Measurements from ENCODE around the gene UNC5B.

Gene UNC5B

GRCh38 chr10:71314694-71315225, 102.4 kb downstream of the UNC5B start:
- DNase-seq (ENCODE audit: low read depth in 1 of 2, low spot score in 1 of 2): no peak

- no peak for DNase-seq (ENCODE audit: low read depth in 1 of 2, low spot score in 1 of 2)
These were observed 103.9 kb downstream of the UNC5B start for GRCh38 chr10:71316056-71316785.

GRCh38 chr10:71316786-71317160, 104.4 kb downstream of the UNC5B start:
- DNase-seq (ENCODE audit: low read depth in 1 of 2, low spot score in 1 of 2): no peak

GRCh38 chr10:71317739-71318138, 105.4 kb downstream of the UNC5B start:
- no peak for DNase-seq (ENCODE audit: low read depth in 1 of 2, low spot score in 1 of 2)

GRCh38 chr10:71319042-71319799, 106.9 kb downstream of the UNC5B start, which contains the start of gene SLC29A3:
TSS of gene SLC29A3 (plus strand) at chr10:71319259. CDS start at chr10:71319310, 51 bp downstream.
- DNase-seq (ENCODE audit: low read depth in 1 of 2, low spot score in 1 of 2): peak; percentile 73 to 79

- DNase-seq (ENCODE audit: low read depth in 1 of 2, low spot score in 1 of 2): no peak
These were observed 107.5 kb downstream of the UNC5B start for GRCh38 chr10:71319800-71320392.

GRCh38 chr10:71320592-71320991, 108.2 kb downstream of the UNC5B start:
- no peak for DNase-seq (ENCODE audit: low read depth in 1 of 2, low spot score in 1 of 2)

GRCh38 chr10:71321386-71321785, 109.0 kb downstream of the UNC5B start:
- DNase-seq (ENCODE audit: low read depth in 1 of 2, low spot score in 1 of 2): no peak

- no peak for DNase-seq (ENCODE audit: low read depth in 1 of 2, low spot score in 1 of 2)
These were observed 111.0 kb downstream of the UNC5B start for GRCh38 chr10:71323407-71323806.

- no peak for DNase-seq (ENCODE audit: low read depth in 1 of 2, low spot score in 1 of 2)
These were observed 112.4 kb downstream of the UNC5B start for GRCh38 chr10:71324743-71325142.

- DNase-seq (ENCODE audit: low read depth in 1 of 2, low spot score in 1 of 2): no peak
These were observed 112.9 kb downstream of the UNC5B start for GRCh38 chr10:71325267-71325666.

- no peak for DNase-seq (ENCODE audit: low read depth in 1 of 2, low spot score in 1 of 2)
These were observed 114.1 kb downstream of the UNC5B start for GRCh38 chr10:71326464-71326881.

GRCh38 chr10:71330789-71331404, 118.5 kb downstream of the UNC5B start:
- no peak for DNase-seq (ENCODE audit: low read depth in 1 of 2, low spot score in 1 of 2)

GRCh38 chr10:71331736-71332135, 119.4 kb downstream of the UNC5B start:
- DNase-seq (ENCODE audit: low read depth in 1 of 2, low spot score in 1 of 2): no peak

- no peak for DNase-seq (ENCODE audit: low read depth in 1 of 2, low spot score in 1 of 2)
These were observed 120.1 kb downstream of the UNC5B start for GRCh38 chr10:71332466-71332865.

GRCh38 chr10:71333129-71333887, 120.9 kb downstream of the UNC5B start:
- no peak for DNase-seq (ENCODE audit: low read depth in 1 of 2, low spot score in 1 of 2)

GRCh38 chr10:71334221-71334791, 121.9 kb downstream of the UNC5B start:
- no peak for DNase-seq (ENCODE audit: low read depth in 1 of 2, low spot score in 1 of 2)

GRCh38 chr10:71335173-71335708, 122.9 kb downstream of the UNC5B start:
- no peak for DNase-seq (ENCODE audit: low read depth in 1 of 2, low spot score in 1 of 2)

GRCh38 chr10:71336632-71337031, 124.3 kb downstream of the UNC5B start:
- no peak for DNase-seq (ENCODE audit: low read depth in 1 of 2, low spot score in 1 of 2)

- no peak for DNase-seq (ENCODE audit: low read depth in 1 of 2, low spot score in 1 of 2)
These were observed 124.9 kb downstream of the UNC5B start for GRCh38 chr10:71337219-71337701.
